ENCODE results near the gene PPIB. TPM values are rescaled to one million over a fixed set of nuclear protein-coding genes. Genes with fewer than 3 reads are reported as not detected.

The PPIB gene
- 1,133 and 1,525 TPM in 2 replicates for total RNA-seq (2014; rRNA removed; shearing (Covaris generic))

GRCh38 chr15:64162869-64163658 lies at the start of gene PPIB:
Gene PPIB (minus strand): TSS chr15:64163022. CDS start chr15:64162986, 36 bp downstream.
- DNase-seq (ENCODE audit: low read depth), result peak; percentile 98

- no peak for DNase-seq (ENCODE audit: low read depth)
These were observed 48.9 kb upstream of the PPIB start for GRCh38 chr15:64211696-64212095.

- no peak for DNase-seq (ENCODE audit: low read depth)
These were observed 47.5 kb upstream of the PPIB start for GRCh38 chr15:64210371-64210770.

- peak; percentile 48 for DNase-seq (ENCODE audit: low read depth)
These were observed 47.0 kb upstream of the PPIB start for GRCh38 chr15:64209680-64210334.

- DNase-seq (ENCODE audit: low read depth), result no peak
These were observed 42.4 kb upstream of the PPIB start for GRCh38 chr15:64205202-64205601.

- no peak for DNase-seq (ENCODE audit: low read depth)
These were observed 34.6 kb upstream of the PPIB start for GRCh38 chr15:64197425-64197824.

GRCh38 chr15:64193971-64194370 lies 31.1 kb upstream of the PPIB start:
- no peak for DNase-seq (ENCODE audit: low read depth)

GRCh38 chr15:64191971-64192830 lies 29.4 kb upstream of the PPIB start:
- DNase-seq (ENCODE audit: low read depth), result no peak

- no peak for DNase-seq (ENCODE audit: low read depth)
These were observed 24.8 kb upstream of the PPIB start for GRCh38 chr15:64187396-64188191.

- DNase-seq (ENCODE audit: low read depth), result no peak
These were observed 22.5 kb upstream of the PPIB start for GRCh38 chr15:64185146-64185911.

GRCh38 chr15:64182859-64183370 lies 20.1 kb upstream of the PPIB start:
- DNase-seq (ENCODE audit: low read depth), result no peak

GRCh38 chr15:64180235-64180824 lies 17.5 kb upstream of the PPIB start:
- no peak for DNase-seq (ENCODE audit: low read depth)

GRCh38 chr15:64166102-64166890 lies 3.5 kb upstream of the PPIB start:
- DNase-seq (ENCODE audit: low read depth), result no peak

- no peak for DNase-seq (ENCODE audit: low read depth)
These were observed 1.6 kb upstream of the PPIB start for GRCh38 chr15:64164436-64164835.

GRCh38 chr15:64163659-64164362 lies 989 bp upstream of the PPIB start:
- peak; percentile 61 for DNase-seq (ENCODE audit: low read depth)

GRCh38 chr15:64162478-64162868 lies 349 bp downstream of the PPIB start:
- no peak for DNase-seq (ENCODE audit: low read depth)

GRCh38 chr15:64161688-64162477 lies 939 bp downstream of the PPIB start:
- DNase-seq (ENCODE audit: low read depth), result no peak

Measured in RPMI7951 (cell line).